ENCODE data around the gene SHB. TPM values are rescaled to one million over a fixed set of nuclear protein-coding genes. Genes with fewer than 3 reads are reported as not detected.

SHB gene
- total and polyA plus RNA-seq, 2 of the 13 experiments (the other 11 are each of a cell fraction or from before 2014, with no cell fraction given) = 19.4 to 20.7 TPM

DNA sequence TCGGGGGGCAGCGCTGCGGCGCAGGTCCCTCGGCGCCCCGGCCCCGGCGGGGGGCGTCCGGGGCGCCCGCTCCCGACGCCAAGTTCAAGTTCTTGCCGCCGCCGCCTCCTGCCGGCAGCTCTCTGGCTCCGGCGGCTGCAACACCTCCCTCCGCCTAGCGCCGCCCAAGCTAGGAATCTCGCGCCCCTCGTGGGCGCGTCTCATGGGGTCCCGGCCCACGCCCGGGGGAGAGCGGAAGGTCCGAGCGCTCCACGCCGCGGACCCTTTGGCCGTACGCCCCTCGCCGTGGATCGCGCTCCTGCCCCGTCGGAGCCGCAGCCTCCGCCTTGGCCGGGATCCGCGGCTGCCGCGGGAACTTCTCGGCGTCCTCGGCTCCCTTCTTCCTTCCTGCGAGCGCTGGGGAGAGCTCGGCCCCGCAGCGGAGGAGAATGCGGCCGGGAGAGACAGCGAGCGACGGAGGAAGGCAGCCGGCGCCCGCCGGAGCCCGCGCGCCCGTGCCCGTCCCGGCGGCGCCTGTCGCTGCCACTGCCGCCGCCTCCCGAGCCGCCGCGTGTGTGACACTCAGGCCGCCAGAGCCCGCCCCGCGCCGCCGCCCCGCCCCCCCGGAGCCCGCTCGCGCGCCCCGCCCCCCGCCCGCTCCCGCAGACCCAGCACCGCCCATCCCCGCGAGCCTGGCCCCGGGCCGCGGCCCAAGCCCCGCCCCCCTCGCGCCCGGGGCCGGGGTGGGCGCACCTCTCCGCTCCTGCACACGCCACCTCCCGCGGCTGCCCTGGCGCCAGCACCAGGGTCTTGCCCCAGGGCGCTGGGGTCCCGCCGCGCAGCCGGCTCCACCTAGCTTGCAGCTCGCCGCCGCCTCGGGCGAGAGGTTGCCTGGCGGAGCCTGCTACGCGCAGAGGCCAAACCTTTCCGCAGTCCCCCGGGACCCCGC is at the start of gene SHB (continued):
- TF ChIP-seq, protein P1, sequence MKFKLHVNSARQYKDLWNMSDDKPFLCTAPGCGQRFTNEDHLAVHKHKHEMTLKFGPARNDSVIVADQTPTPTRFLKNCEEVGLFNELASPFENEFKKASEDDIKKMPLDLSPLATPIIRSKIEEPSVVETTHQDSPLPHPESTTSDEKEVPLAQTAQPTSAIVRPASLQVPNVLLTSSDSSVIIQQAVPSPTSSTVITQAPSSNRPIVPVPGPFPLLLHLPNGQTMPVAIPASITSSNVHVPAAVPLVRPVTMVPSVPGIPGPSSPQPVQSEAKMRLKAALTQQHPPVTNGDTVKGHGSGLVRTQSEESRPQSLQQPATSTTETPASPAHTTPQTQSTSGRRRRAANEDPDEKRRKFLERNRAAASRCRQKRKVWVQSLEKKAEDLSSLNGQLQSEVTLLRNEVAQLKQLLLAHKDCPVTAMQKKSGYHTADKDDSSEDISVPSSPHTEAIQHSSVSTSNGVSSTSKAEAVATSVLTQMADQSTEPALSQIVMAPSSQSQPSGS (CRISPR knock-in tag; IDR thresholded peaks at IDR 0.05) = no peak
- TF ChIP-seq ZNF850 (CRISPR knock-in tag; conservative IDR thresholded peaks at IDR 0.05) (no peak), ZNF562 (CRISPR knock-in tag; IDR thresholded peaks at IDR 0.05; ENCODE audit: borderline replicate concordance) (no peak), EHMT2 (IDR thresholded peaks at IDR 0.05; ENCODE audit: borderline replicate concordance, low read depth, low read length) (no peak), ZNF550 (CRISPR knock-in tag; IDR thresholded peaks at IDR 0.05; ENCODE audit: borderline replicate concordance) (no peak), ZSCAN20 (CRISPR knock-in tag; IDR thresholded peaks at IDR 0.05; ENCODE audit: borderline replicate concordance) (no peak; the same call in 1 of the 2 replicates), MIXL1 (CRISPR knock-in tag; IDR thresholded peaks at IDR 0.05) (no peak), ATF3 (CRISPR knock-in tag; IDR thresholded peaks at IDR 0.05) (peak; percentile 30; the same call in 1 of the 2 replicates), RFXANK (CRISPR knock-in tag; IDR thresholded peaks at IDR 0.05) (no peak), REL (CRISPR knock-in tag; conservative IDR thresholded peaks at IDR 0.05) (peak; percentile 83; the same call in 1 of the 2 replicates), UBTF (CRISPR knock-in tag; IDR thresholded peaks at IDR 0.05) (0 out of 2 replicates have a peak, but pooled peaks have one; percentile 31), RBFOX2 (IDR thresholded peaks at IDR 0.05; ENCODE audit: low read depth, low read length) (peak; percentile 83), ASH2L (IDR thresholded peaks at IDR 0.05; ENCODE audit: insufficient read length, low read depth, low read length) (peak; percentile 74), ZNF644 (CRISPR knock-in tag; IDR thresholded peaks at IDR 0.05; ENCODE audit: low read depth) (no peak), TSC22D2 (CRISPR knock-in tag; IDR thresholded peaks at IDR 0.05; ENCODE audit: borderline replicate concordance) (no peak), ELF3 (CRISPR knock-in tag; IDR thresholded peaks at IDR 0.05) (no peak), TCF12 (IDR thresholded peaks at IDR 0.05) (no peak), TCF12 (CRISPR knock-in tag; IDR thresholded peaks at IDR 0.05) (no peak), ZNF567 (CRISPR knock-in tag; IDR thresholded peaks at IDR 0.05; ENCODE audit: borderline replicate concordance) (no peak), ZNF501 (CRISPR knock-in tag; IDR thresholded peaks at IDR 0.05) (0 out of 2 replicates have a peak, but pooled peaks have one; percentile 48)
- TF ChIP-seq, protein P2, sequence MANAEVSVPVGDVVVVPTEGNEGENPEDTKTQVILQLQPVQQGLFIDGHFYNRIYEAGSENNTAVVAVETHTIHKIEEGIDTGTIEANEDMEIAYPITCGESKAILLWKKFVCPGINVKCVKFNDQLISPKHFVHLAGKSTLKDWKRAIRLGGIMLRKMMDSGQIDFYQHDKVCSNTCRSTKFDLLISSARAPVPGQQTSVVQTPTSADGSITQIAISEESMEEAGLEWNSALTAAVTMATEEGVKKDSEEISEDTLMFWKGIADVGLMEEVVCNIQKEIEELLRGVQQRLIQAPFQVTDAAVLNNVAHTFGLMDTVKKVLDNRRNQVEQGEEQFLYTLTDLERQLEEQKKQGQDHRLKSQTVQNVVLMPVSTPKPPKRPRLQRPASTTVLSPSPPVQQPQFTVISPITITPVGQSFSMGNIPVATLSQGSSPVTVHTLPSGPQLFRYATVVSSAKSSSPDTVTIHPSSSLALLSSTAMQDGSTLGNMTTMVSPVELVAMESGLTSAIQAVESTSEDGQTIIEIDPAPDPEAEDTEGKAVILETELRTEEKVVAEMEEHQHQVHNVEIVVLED (CRISPR knock-in tag; IDR thresholded peaks at IDR 0.05; ENCODE audit: borderline replicate concordance) = no peak
- TF ChIP-seq, protein P3, sequence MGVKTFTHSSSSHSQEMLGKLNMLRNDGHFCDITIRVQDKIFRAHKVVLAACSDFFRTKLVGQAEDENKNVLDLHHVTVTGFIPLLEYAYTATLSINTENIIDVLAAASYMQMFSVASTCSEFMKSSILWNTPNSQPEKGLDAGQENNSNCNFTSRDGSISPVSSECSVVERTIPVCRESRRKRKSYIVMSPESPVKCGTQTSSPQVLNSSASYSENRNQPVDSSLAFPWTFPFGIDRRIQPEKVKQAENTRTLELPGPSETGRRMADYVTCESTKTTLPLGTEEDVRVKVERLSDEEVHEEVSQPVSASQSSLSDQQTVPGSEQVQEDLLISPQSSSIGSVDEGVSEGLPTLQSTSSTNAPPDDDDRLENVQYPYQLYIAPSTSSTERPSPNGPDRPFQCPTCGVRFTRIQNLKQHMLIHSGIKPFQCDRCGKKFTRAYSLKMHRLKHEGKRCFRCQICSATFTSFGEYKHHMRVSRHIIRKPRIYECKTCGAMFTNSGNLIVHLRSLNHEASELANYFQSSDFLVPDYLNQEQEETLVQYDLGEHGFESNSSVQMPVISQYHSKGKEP (CRISPR knock-in tag; IDR thresholded peaks at IDR 0.05) = no peak

All from HepG2 (cell line).